NCI-H2081 treated with DMSO at 0.1 percent for 48 hours (cell line): ENCODE data around the gene GSTM4.
"Not testable (repeated sequence)": the region's sequence is repeated elsewhere in the genome, so short reads cannot be mapped to it uniquely, and the experiment has no call there.

ENCODE experiments used
- DNase-seq: peaks from one replicate; lab custom pipeline; 2025; lab: John Stamatoyannopoulos, UW

Gene GSTM4

GRCh38 chr1:109667452-109668122 is 11.7 kb downstream of the GSTM4 start, which contains the start of gene GSTM2:
GSTM2 (plus strand) TSS chr1:109668057; CDS start chr1:109668116, 59 bp downstream.
- no peak for DNase-seq

DNA sequence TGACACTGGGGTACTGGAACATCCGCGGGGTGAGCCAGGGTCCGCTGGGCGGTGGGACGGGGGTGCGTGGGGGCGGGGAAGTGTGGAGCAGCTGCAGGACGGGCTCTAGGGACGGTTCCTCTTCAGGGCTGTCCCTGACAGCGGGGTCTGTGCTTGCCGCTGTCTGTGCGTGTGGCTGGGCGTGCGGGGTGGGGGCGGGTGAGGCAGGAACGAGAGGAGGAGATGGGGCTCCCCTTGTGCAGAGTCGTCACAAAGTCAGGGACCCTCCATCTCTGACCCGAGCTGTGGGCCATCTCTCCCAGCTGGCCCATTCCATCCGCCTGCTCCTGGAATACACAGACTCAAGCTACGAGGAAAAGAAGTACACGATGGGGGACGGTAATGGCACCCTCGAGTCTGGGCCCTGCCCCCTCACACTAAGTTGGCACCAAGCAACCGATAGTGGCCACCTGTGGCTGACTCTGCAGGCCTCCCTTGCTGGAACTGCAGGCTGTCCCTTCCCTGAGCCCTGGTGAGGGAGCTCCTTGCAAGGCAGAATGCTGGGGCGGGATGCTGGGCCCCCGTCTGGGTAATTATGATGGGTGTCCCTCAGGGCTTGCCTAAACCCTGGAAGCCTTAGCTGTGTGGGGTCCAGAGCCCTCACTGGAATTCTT is 12.3 kb downstream of the GSTM4 start:
- DNase-seq: no peak

GRCh38 chr1:109669246-109669948 is 13.5 kb downstream of the GSTM4 start:
- DNase-seq: no peak

GRCh38 chr1:109669949-109670302 is 14.0 kb downstream of the GSTM4 start:
- DNase-seq: not testable (repeated sequence)

DNA sequence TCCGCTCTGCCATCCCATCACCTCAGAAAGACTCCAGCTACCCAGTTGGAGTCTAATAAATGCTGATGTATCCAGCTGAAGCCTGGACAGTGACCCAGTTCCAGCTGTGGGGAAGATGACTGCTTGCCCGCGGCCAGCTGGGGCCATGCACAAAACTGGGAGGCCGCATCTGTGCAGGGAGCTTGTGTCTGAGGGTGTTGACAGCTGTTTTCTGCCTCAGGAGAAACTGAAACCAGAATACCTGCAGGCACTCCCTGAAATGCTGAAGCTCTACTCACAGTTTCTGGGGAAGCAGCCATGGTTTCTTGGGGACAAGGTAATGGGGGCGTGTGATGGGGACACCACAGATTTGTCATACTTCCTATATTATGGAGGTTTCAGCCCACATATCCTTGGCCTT is 15.2 kb downstream of the GSTM4 start:
- DNase-seq: no peak

DNA sequence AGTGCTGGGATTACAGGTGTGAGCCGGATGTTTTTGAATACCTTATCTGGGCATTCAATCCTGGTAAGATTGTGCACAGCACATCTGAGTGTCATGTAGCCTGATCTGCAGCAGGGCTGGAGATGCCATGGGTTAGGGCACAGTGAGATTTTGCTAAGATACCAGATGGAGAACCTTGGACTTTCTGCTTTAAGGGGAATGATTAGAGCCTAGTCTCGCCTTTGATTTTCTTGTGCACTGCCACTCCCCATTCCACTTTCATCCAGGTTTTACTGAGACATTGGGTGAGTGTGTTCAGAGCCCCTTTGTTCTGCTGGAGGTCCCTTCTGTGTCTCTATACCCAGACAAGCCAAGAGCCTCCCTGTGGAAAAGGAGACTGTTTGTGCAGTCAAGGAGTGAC is 18.0 kb downstream of the GSTM4 start:
- not testable (repeated sequence) for DNase-seq

GRCh38 chr1:109676683-109677381 is 20.9 kb downstream of the GSTM4 start:
- DNase-seq: not testable (repeated sequence)

DNA sequence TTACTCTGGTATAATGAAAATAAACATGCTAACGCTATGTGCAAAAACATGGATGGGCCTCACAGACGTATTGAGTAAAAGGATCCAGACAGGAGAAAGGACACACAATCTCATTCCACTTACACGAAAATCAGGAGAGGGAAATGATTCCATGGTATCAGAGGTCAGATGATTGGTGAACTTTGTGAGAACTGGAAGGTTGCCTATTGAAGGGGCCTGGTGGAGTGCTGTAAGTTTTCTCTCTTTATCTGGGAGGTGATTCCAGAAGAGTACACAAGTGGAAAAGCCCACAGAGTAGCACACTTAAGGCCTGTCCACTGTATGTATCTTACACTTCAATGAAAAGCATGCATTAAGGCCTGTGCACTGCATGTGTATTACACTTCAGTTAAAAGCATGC is 21.6 kb downstream of the GSTM4 start:
- DNase-seq: no peak

GRCh38 chr1:109678637-109679036 is 22.7 kb downstream of the GSTM4 start:
- DNase-seq: not testable (repeated sequence)

DNA sequence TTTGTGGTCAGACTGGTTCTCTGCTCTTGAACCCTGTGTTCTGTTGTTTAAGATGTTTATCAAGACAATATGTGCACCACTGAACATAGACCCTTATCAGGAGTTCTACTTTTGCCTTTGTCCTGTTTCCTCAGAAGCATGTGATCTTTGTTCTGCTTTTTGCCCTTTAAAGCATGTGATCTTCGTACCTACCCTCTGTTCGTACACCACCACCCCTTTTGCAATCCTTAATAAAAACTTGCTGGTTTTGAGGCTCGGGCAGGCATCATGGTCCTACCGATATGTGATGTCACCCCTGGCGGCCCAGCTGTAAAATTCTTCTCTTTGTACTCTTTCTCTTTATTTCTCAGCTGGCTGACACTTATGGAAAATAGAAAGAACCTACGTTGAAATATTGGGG is 28.9 kb downstream of the GSTM4 start:
- DNase-seq: not testable (repeated sequence)

DNA sequence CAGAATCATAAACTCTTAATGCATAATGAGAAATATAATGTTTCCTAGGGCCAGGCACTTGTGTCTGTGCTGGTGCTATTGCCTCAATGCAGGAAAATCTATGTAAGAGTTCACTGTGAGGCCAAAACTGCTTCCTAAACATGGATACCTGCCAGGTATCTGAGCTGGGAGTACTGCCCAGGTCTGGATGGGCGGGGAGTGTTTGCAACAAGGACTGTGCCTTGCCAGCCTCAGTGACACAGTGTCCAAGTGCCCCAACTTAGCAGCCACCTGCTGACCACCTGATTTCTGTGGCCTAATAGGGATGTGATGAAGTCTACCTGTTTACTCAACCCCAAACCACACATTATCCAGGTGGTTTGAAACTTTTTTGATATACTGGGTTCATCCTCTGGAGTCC is 29.5 kb downstream of the GSTM4 start:
- not testable (repeated sequence) for DNase-seq

- not testable (repeated sequence) for DNase-seq
These were observed 30.0 kb downstream of the GSTM4 start for GRCh38 chr1:109685890-109686289.

DNA sequence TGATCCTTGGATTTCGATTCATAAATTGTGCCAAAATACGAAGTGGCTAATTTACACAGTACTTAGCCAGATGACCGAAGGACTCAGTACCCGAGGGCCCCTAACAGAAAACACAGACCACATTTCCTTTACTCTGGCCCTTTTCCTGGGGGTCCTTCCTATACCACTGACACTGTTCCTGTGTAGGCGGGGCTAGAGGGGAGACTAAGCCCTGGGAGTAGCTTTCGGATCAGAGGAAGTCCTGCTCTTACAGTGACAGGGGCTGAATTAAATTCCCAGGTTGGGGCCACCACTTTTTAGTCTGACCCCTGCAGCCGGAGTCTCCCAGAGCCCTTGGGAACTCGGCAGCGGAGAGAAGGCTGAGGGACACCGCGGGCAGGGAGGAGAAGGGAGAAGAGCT is 31.2 kb downstream of the GSTM4 start:
- not testable (repeated sequence) for DNase-seq

DNA sequence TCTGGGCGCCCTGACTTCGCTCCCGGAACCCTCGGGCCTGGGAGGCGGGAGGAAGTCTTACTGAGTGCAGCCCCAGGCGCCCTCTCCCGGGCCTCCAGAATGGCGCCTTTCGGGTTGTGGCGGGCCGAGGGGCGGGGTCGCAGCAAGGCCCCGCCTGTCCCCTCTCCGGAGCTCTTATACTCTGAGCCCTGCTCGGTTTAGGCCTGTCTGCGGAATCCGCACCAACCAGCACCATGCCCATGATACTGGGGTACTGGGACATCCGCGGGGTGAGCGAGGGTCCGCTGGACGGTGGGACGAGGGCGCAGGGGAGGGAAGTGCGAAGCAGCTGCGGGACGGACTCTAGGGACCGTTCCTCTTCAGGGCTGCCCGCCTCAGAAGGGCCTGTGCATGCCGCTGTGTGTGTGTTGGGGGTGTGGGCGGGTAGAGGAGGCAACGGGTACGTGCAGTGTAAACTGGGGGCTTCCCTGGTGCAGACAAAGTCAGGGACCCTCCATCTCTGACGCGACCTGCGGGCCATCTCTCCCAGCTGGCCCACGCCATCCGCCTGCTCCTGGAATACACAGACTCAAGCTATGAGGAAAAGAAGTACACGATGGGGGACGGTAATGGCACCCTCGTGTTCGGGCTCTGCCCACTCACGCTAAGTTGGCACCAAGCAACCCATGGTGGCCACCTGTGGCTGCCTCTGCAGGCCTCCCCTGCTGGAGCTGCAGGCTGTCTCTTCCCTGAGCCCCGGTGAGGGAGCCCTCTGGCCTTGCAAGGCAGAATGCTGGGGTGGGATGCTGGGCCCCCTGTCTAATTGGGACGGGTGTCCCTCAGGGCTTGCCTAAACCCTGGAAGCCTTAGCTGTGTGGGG is 32.0 kb downstream of the GSTM4 start, which contains the start of gene GSTM1:
Gene GSTM1, plus strand, starts transcription at position 177 of the 859 bp plus-strand sequence. Its CDS starts 57 bp downstream, at position 234.
- no peak for DNase-seq

- no peak for DNase-seq
These were observed 34.0 kb downstream of the GSTM4 start for GRCh38 chr1:109689844-109690405.

DNA sequence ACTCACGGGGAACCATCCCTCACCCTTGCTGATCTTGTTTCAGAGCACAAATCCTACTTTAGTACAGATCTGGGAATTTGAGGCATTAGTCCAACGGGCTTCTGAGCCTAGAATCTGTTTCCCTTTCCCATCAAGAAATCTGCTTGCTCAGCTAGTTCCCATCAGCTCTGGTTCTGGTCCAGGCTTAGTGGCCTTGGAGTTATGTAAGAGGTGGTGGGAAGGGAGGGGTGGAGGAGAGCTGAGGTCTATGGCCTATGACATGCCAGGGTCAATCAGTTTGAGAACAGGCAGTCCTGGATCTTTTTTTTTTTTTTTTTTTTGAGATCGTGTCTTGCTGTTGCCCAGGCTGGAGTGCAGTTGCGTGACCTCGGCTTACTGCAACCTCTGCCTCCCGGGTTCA is 35.9 kb downstream of the GSTM4 start:
- no peak for DNase-seq

DNA sequence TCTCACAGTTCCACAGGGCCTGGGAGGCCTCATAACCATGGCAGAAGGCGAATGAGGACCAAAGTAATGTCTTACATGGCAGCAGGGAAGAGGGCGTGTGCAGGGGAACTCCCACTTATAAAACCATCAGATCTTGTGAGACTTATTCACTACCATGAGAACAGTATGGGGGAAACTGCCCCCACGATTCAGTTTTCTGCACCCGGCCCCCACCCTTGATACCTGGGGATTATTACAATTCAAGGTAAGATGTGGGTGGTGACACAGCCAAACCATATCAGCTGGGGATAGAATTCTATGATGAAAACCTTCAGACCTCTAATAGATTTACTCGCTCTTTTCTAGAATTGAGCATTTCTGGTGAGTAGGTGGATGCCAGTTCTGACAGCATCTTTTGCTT is 38.5 kb downstream of the GSTM4 start:
- DNase-seq: not testable (repeated sequence)

GRCh38 chr1:109695138-109695537 is 39.2 kb downstream of the GSTM4 start:
- not testable (repeated sequence) for DNase-seq

DNA sequence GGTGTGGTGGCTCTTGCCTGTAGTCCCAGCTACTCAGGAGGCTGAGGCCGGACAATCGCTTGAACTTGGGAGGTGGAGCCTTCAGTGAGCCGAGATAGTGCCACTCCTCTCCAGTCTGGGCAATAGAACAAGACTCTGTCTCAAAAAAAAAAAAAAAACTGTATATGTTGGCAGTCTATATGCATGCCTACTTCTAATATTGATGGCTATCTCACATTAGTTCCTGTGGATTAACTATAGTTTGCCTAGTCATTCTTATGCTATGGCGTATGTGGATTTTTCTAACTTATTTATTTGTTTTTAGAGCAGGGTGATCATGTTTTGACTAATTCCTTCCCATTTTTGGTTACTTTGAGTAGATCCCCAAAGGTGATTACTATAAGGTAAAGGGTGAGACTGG is 41.2 kb downstream of the GSTM4 start:
- DNase-seq: no peak

DNA sequence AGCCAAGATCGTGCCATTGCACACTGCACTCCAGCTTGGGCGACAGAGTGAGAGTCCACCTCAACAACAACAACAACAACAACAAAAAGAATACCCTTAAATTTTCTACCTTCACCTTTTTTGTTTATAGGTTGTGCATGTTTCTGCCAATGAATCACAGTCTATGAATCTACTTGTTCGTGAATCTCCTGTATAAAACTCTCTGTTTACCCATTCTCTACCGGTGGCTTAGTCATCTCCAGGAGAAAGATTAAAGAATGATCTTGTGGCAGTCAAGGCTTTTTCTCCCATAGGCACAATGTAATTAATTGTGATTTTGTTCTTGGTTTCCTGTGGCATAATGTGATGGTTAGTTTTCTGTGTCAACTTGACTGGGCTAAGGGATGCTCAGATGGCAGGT is 42.0 kb downstream of the GSTM4 start:
- not testable (repeated sequence) for DNase-seq

DNA sequence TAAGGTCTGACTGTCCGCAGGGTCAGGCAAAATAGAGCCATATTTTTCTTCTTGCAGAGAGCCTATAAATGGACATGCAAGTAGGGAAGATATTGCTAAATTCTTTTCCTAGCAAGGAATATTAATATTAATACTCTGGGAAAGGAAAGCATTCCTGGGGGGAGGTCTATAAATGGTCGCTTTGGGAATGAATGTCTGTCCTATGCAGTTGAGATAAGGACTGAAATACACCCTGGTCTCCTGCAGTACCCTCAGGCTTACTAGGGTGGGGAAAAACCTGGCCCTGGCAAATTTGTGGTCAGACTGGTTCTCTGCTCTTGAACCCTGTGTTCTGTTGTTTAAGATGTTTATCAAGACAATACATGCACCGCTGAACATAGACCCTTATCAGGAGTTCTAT is 47.0 kb downstream of the GSTM4 start:
- not testable (repeated sequence) for DNase-seq
